A172 (cell line): Measurements from ENCODE around the gene ABCG2. TPM values are rescaled to one million over a fixed set of nuclear protein-coding genes. Genes with fewer than 3 reads are reported as not detected.

Experiments
- DNase-seq: peaks from one replicate; pipeline ENCODE4 v3.0.0-alpha.2; 2015; ENCODE audit warnings: low spot score
- total RNA-seq: library from RNA; depleted of rRNA; stranded (reverse); fragments of >200 nt; shearing (Covaris generic); gene quantifications from 2 replicates; pipeline ENCODE4 v1.2.3, GENCODE V29; 2014; rRNA removed

The ABCG2 gene
- total RNA-seq = 0.96 and 2.1 TPM in 2 replicates

DNA sequence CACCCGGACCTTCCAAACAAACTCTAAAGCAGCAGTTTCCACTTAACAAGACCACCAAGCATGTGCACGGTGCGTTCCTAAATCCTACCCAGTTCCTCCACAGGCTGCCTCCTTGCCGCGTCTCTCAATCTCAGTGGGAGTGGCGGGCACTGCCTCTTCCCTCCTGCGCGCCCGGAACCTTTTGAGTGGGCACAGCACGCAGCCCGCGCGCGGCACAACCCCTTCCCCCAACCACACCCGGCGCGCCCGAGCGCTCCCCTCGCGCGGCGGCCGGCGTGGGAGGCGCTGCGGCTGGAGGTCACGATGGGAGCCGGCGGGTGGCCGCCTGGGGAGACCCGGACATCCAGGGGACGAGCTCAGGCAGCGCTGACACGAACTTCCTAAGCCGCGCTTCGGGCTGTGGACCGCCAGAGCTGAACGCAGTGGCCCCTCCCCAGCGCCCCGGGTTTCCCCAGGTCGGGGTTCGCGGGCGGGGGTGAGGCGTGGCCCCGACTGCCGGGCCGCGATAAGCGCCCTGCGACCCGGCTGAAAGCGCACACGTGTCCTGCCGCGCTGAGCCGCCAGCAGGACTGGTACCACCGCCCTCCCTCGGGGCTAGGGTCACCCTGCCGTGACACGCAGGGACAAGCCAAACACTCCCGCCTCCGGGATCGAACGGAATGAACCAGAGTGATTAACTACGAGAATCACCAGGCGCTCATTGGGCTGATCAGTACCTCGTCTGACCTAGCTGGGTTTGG is at the start of gene ABCG2:
Gene ABCG2 (minus strand): TSS at position 151 of the 740 bp plus-strand sequence. CDS start 18,644 bp downstream, outside the sequence.
- DNase-seq = no peak

DNA sequence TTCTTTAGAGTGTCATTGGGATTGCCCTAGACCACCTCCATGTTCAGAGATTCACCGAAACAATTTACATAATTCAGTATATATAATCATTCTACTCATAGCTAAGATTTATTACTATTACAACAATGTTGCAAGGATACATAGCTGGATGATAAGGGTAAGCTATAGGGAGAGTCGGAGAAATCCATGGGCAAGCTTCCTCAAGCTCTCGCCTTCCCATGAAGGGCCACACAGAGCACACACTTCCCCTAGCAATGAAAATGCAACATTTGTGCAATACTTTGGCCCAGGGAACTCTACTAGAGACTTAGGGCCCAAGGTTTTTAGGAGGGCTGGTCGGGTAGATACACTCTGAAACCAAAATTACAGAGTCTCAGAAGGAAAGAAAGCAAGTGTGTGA is 49.7 kb upstream of the ABCG2 start:
- no peak for DNase-seq

DNA sequence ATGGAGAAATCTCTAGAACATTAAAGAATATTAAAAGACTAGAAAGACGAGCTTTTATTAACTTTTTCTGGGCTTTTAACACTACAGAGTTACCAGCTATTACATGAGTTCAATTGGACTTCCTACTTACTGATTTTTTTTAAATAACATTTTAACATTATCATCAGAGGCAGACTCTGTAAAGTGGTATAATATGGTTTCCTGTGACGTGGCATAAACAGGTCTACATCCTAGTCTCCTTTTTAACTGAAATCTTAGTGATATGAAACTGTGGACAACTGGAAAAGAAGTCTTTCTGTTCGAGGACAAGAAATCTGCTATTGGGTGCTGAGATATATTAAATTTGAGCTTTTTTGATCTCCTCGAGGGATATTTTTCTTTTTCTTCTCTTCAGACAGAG is 48.7 kb upstream of the ABCG2 start:
- no peak for DNase-seq

DNA sequence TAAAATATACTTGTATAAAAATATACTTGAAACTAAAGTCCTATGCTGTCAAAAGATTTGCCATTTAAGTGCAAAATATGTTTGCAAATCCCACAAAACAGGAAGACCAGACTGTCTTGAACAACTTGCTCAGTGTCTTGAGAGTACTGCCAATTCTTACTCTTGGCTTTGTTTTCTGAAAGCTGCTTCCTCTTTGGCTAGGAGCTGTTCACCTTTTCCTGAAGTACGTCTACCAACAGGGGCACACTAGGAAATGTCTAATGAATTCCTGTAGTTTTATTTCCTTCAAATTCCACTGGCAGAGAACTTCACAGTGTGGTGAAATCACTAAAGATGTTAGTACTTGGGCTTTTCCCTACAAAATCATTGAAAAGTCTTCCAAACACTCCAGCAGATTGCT is 46.4 kb upstream of the ABCG2 start:
- DNase-seq = no peak

DNA sequence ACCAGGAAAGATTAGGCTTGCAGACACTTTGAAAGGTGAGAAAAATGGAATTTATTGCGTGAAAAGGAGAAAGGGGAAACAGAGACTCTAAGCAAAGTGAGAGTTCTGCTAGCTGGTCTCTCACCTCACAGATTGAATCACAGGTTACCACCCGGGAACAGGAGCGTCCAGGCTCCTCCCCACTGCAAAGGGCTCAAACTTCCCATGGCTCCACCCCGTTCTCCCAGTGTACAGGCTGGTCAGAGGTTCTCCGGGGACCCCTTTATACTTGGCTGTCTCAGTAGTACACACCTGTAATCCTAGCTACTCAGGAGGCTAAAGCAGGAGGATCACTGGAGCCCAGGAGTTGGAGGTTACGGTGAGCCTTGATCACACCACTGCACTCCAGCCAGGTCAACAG is 44.0 kb upstream of the ABCG2 start:
- DNase-seq = no peak

DNA sequence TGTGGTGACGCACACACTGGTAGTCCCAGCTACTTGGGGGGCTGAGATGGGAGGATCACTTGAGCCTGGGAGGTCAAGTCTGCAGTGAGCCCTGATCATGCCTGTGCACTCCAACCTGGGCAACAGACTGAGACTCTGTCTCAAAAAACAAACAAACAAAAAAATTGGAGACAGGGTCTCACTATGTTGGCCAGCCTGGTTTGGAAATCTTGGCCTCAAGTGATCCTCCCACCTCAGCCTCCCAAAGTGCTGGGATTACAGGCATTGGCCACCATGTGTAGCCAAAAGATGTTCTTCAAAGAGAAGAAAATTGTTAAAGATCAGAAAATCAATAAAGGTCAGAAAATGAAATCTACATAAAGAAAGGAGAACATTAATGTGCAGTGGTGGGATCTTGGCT is 41.7 kb upstream of the ABCG2 start:
- no peak for DNase-seq

DNA sequence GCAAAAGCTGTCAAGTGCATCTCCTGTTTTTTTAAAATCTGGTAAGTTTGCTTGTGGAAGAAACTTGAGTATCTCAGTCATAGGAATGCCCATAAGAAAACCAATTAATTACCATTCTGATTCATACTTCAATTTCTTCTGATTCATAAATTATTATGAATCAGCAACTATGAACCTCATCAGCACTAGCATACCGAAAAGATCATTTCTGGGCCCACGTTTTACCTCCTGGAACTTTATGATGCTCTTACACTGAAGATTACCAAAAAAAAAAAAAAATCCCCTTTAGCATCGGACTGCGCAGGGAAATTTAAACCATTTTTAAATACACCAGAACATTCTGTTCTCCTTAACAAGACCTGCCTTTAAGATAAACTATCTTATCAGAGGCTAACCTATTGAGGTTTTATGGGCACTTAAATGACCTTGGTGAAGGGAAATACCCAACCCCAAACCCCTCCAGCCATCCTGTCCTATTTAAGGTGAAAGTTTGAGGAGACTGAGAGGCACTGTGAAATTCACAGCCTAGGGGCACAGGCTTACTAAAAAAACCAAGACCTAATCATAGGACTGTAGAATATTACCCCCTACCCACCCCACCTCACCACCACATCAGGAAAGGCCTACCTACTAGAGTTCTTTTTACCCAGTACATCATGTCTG is 38.2 kb upstream of the ABCG2 start:
- no peak for DNase-seq

DNA sequence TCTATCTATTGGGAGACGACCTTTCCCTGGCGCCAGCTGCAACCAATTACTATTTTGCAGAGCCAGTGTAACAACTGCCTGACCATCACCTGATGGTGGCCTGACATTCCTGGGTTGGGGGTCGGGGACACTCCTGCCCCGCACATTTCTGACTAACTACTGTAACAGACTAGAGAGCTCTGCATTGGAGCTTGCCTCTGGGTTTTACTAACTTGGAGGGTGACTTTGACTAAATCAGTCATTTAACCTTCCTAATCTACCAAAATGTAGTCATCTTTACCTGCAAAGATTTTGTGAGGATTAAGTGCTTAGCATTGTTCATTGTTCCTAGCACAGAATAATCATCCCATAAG is 37.5 kb upstream of the ABCG2 start:
- DNase-seq = no peak

DNA sequence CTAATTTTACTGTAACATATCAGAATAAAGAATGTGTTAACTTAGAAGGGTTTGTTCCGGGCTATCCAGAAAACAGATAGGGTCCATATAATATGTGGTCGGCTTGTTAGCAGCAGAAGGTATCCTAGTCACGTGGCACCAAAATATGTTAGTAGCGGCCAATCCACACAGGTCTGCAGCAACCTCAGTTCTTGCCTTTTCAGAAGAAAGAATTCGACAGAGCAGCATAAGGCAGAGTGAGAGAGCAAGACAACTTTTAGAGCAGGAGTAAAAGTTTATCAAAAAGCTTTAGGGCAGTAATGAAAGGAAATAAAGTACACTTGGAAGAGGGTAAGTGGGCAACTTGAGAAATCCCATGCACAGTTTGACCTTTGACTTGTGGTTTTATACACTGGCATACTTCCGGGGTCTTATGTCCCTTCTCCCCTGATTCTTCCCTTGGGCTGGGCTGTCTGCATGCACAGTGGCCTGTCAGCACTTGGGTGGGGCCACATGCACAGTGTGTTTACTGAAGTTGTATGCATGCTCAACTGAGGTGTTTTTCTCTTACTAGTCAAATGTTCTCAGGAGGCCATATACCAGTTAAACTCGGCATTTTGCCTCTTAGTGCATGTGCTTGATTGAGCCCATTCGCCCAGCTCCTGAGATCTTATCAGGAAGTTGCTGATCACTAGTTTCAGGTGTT is 37.0 kb upstream of the ABCG2 start:
- DNase-seq = no peak

DNA sequence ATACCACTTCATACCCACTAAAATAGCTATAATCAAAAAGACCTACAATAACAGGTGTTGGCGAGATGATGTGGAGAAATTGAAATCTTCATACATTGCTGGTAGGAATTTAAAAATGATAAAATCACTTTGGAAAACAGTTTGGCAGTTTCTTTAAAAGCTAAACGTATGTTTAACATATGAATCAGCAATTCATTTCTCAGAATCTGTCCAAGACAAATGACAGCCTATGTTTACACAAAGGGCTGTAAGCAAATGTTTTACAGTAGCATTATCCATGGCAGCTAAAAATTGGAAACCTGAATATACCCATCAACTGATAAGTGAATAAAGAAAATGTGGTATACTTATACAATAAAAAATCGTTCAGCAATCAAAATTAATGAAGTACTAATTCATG is 33.0 kb upstream of the ABCG2 start:
- no peak for DNase-seq

DNA sequence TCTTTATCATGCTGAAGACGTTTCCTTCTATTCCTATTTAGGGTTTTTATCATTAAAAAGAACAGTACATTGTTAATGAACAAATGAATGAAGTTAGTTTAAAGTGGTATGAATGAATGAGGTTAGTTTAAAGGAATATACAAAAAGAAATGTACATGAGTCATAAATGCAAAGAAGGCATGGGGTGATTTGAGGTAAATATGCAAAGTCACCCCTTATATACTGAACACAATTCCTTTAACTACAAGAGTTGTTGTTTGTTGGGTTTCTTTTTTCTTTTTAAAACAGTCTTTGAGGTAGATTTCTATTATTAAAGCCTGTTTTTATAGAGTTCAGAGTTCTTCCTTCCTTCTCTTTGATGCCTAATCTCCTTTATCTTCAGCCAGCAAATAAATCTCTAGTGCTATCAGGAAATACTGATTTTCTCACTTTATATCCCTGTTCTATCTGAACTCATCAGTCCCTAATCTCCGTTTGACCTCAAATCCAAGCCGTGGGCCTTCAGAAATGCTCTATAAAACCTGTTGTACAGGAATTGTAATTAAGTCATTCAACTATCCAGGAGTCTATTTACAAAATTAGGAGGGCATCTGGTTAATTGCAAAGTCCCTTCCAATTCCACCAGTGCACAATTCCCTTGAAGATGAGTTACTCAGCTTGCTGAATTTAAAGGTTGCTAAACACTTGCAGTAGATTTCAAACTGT is 31.6 kb upstream of the ABCG2 start:
- DNase-seq = no peak

DNA sequence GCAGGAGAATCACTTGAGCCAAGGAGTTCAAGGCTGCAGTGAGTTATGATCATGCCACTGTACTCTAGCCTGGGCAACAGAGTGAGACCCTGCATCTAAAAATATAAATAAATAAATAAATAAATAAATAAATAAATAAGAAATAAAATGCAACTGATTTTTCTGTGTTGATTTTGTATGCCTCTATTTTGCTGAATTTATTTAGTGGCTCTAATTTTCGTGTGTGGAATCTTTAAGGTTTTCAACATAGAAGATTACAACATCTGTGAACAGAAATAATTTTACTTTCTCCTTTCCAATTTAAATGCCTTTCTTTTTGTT is 30.9 kb upstream of the ABCG2 start:
- DNase-seq = no peak

DNA sequence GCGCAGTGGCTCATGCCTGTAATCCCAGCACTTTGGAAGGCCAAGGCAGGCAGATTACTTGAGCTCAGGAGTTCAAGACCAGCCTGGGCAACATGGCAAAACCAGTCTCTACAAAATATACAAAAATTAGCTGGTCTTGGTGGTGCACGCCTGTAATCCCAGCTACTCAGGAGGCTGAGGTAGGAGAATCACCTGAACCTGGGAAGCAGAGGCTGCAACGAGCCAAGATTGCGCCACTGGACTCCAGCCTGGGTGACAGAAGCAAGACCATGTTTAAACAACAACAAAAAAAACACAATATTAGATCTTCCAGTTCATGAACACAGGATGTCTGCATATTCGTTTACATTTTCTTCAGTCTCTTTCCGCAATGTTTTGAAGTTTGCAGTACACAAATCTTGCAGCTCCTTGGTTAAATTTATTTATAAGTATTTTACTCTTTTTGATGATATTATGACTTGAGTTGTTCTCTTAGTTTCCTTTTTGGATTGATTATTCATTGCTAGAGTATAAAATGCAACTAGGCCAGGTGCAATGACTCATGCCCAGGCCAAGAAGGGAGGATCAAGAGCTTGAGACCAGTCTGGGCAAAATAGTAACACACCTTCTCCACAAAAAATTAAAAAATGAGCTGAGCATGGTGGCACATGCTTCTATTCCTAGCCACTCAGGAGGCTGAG is 30.4 kb upstream of the ABCG2 start:
- no peak for DNase-seq

DNA sequence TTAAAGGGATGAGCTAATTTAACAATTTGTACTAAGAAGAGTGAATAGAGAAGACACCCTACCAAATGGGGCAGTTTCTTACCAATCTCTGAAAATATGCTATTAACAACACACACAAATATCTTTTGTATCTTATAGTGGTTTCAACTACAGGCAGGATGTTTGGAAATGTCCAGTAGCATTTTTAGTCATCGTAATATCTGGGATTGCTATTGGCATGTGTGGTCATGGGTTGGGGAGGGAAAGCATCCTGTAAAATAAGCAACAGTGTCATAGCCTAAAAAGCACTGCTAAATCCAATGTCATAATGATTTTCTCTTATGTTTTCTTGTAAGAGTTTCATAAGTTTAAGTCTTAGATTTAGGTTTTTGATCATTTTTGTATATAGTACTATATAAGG is 29.3 kb upstream of the ABCG2 start:
- no peak for DNase-seq

DNA sequence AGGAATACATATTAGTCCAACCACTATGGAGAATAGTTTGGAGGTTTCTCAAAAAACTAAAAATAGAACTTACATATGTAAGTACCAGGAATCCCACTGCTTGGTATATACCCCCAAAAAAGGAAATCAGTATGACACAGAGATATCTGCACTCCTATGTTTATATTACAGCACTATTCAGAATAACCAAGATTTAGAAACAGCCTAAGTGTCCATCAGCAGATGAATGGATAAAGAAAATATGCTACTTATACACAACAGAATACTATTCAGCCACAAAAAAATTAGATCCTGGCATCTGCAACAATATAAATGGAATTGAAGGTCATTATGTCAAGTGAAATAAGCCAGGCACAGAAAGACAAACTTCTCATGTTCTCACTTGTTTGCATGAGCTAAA is 27.5 kb upstream of the ABCG2 start:
- no peak for DNase-seq

DNA sequence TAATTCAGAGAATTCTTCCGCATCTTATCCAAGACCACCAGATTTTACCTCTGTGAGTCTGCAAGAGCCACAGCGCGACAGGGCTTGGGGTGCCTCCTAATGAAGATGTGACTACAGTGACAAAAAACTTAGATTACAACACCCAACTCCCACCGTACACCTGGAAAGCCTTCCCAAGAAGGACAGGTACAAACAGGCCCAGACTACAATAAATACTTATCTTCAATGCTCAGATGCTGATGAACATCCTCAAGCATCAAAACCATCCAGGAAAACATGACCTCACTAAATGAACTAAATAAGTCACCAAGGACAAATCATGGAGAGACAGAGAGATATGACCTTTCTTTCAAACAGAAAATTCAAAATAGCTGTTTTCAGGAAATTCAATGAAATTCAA is 20.8 kb upstream of the ABCG2 start:
- DNase-seq = no peak

DNA sequence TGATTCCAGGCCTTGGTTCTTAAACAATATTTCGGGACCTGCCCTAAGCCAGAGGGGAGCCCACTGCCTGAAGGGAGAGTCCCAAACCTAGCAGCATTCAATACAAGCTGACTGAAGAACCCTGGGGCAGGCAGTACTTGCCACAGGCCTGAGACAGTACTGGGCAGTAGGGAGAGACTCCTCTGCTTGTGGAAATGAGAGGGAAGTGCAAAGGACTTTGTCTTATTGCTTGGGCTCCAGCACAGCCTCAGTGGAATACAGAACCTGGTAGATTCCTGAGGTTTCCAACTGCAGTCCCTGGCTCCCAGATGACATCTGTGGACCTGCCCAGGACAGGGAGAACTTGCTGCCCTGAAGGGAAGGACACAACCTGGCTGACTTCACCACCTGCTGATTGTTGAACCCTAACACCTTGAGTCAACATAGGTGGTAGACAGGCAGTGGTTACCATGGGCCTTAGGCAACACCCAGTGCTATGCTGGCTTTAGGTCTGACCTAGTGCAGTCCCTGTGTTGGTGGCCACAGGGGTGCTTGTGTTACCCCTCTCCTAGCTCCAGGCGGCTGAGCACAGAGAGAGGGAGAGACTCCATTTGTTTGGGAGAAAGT is 20.3 kb upstream of the ABCG2 start:
- no peak for DNase-seq

DNA sequence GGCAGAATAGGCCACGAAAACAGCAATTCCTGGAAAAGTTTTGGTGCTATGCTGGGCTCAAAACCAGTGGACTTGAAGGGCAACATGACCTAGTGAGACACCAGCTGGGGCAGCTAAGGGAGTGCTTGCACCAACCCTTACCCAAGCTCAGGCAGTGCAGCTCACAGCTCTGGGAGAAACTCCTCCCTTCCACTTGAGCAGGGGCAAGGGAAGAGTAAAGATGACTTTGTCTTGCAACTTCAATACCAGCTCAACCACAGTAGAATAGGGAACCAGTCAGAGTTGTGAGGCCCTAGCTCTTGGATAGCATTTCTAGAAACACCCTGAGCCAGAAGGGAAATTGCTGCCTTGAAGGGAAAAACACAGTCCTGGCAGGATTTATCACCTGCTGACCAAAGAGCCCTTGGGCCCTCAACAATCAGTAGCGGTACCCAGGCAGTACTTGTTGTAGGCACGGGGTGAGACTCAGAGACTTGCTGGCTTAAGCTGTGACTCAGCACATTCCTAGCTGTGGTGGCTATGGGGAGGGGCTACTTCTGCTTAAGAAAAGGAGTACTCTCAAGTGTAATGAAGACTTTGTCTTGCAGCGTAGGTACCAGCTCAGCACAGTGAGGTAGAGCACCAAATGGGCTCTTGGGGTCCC is 19.7 kb upstream of the ABCG2 start:
- DNase-seq = peak; percentile 79

DNA sequence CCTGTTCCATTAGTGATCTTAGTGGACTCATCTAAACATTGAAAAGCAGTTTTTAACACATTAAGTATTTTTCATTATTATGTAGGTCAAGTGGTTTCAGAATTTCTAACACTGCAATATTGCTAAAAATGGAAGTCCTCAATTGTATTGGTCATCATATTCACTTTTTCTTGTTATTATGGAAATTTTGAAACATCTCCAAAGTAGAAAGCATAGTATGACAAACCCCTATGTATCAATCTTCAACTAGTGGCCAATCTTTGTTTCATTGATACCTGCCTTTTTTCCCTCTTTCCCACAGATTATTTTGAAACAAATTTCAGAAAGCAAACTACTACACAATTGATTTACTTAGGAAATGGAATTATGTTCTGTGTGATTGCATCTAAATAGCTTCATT is 14.5 kb upstream of the ABCG2 start:
- no peak for DNase-seq

DNA sequence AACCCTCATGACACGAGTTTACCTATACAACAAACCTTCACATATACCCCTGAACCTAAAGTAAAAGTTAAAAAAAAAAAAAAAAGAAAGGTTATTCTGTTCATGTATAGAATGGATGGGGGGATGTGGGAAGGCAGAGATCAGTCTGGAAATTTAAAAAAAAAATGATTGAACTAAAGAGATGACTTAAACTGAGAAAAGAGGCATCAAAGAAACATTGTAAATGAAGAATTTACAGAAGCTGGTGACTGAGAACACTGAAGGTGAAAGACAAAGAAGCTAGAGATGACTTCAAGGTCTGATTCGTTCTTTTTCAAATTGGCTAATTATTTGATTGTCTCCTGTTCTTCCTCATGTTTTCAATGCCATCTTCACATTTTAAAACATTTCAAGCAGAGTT is 12.8 kb upstream of the ABCG2 start:
- no peak for DNase-seq

DNA sequence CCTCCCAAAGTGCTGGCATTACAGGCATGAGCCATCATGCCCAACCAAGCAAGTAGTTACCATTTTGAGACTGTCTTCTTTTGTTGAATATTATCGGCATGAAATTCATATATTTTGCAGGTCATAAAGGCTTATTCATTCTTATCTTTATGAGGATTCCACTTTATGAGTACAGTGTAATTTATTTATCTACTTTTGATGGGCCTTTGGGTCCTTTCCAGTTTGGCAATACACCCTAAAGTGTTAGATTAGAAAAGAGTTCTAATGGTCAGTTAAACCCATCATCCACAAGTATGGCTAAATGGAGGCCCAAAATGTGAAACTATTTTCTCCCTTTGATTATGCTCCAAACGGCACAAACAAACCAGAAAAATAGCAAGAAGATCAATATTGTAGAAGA is 10.9 kb upstream of the ABCG2 start:
- DNase-seq = no peak
